ENCODE measurements around the gene OGN. TPM values are rescaled to one million over a fixed set of nuclear protein-coding genes. Genes with fewer than 3 reads are reported as not detected.

Gene OGN
- total RNA-seq, 1 experiment from 2014 or later, result not detected

DNA sequence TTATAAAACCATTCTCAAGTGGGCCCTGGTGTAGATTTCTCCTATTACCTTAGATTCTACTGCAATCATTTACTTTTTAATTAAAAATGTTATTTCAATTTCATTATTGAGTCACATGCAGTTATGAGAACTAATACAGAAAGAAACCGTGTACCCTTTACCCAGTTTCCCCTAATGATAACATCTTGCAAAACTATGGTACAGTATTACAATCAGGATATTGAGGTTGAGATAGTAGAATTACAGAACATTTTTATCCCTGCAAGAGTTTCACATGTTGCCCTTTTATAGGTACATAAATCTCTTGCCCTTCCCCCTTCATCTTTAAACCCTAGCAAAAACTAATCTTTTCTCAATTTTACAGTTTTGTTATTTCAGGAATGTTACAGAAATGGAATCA lies 30.9 kb upstream of the OGN start:
- TF ChIP-seq CTCF (IDR thresholded peaks at IDR 0.05; ENCODE audit: insufficient read depth in 1 of 2, low read depth in 1 of 2, low read length in 1 of 2, severe bottlenecking in 1 of 2, unreplicated experiment in 1 of 2), result no peak
- H3K27ac Mint-ChIP-seq (ENCODE audit: unreplicated experiment), result no peak overlapping the region
- no peaks in the 10 kb centered on the region for H3K9me3 ChIP-seq
- H3K27me3 Mint-ChIP-seq (ENCODE audit: insufficient read depth, unreplicated experiment), result no peaks in the 10 kb centered on the region
- H3K4me3 Mint-ChIP-seq (ENCODE audit: unreplicated experiment), result no peak overlapping the region
- H3K9me3 Mint-ChIP-seq (ENCODE audit: unreplicated experiment), result no peaks in the 10 kb centered on the region
- ChIA-PET POLR2A (no interaction called here), CTCF (no interaction called here)
- H3K4me3 ChIP-seq (ENCODE audit: low read depth, low read length), result no peak overlapping the region
- H3K4me1 Mint-ChIP-seq (ENCODE audit: low read depth, unreplicated experiment), result no peaks in the 10 kb centered on the region
- H3K36me3 ChIP-seq (ENCODE audit: control insufficient read depth, insufficient read depth, low read length), result no peaks in the 10 kb centered on the region
- no peaks in the 10 kb centered on the region; the same call in 1 of the 2 replicates for H3K4me1 ChIP-seq
- intact Hi-C loops (cut with micrococcal nuclease; ENCODE audit: unreplicated experiment), result no loop called here
- no peak for DNase-seq
- H3K36me3 Mint-ChIP-seq (ENCODE audit: insufficient read depth, unreplicated experiment), result no peaks in the 10 kb centered on the region
- H3K27me3 ChIP-seq (replicated peaks; ENCODE audit: control insufficient read depth, insufficient read depth, low read length), result no peaks in the 10 kb centered on the region
- no TSS peak for BruUV-seq (replicated peaks)

DNA sequence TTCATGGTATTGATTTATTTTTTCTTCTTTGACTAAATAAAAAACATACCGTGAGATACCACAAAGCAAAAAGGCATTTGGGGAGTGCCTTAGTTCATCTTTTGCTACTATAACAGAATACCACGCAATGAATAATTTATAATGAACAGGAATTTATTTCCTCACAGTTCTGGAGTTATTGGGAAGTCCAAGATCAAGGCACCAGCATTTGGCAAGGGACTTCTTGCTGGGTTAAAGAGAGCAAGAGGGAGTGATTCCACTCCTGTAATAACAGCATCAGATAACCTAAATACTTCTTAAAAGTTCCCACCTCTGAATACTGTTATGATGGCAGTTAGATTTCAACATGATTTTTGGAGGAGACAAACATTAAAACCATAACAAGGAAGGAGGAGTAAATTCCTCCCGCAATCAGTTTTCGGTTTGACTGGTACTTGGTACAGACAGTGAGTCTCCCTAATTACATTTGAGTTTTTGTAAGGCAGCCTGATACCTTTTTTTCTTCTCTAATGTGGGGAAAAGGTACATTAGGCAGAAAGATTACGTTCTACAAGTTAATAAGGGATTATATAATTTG lies 28.7 kb upstream of the OGN start:
- no peak for DNase-seq
- no peaks in the 10 kb centered on the region for H3K36me3 Mint-ChIP-seq (ENCODE audit: insufficient read depth, unreplicated experiment)
- no peak for TF ChIP-seq CTCF (IDR thresholded peaks at IDR 0.05; ENCODE audit: insufficient read depth in 1 of 2, low read depth in 1 of 2, low read length in 1 of 2, severe bottlenecking in 1 of 2, unreplicated experiment in 1 of 2)
- H3K27me3 ChIP-seq (replicated peaks; ENCODE audit: control insufficient read depth, insufficient read depth, low read length), result no peaks in the 10 kb centered on the region
- no peaks in the 10 kb centered on the region; the same call in 1 of the 2 replicates for H3K4me1 ChIP-seq
- H3K9me3 ChIP-seq, result no peaks in the 10 kb centered on the region
- no peak overlapping the region for H3K27ac Mint-ChIP-seq (ENCODE audit: unreplicated experiment)
- BruUV-seq (replicated peaks), result no TSS peak
- H3K4me3 Mint-ChIP-seq (ENCODE audit: unreplicated experiment), result no peak overlapping the region
- H3K36me3 ChIP-seq (ENCODE audit: control insufficient read depth, insufficient read depth, low read length), result no peaks in the 10 kb centered on the region
- no peaks in the 10 kb centered on the region for H3K9me3 Mint-ChIP-seq (ENCODE audit: unreplicated experiment)
- H3K27me3 Mint-ChIP-seq (ENCODE audit: insufficient read depth, unreplicated experiment), result no peaks in the 10 kb centered on the region
- CTCF ChIA-PET, result no interaction called here
- POLR2A ChIA-PET, result no interaction called here
- no peaks in the 10 kb centered on the region for H3K4me1 Mint-ChIP-seq (ENCODE audit: low read depth, unreplicated experiment)
- intact Hi-C loops (cut with micrococcal nuclease; ENCODE audit: unreplicated experiment), result no loop called here
- H3K4me3 ChIP-seq (ENCODE audit: low read depth, low read length), result no peak overlapping the region

DNA sequence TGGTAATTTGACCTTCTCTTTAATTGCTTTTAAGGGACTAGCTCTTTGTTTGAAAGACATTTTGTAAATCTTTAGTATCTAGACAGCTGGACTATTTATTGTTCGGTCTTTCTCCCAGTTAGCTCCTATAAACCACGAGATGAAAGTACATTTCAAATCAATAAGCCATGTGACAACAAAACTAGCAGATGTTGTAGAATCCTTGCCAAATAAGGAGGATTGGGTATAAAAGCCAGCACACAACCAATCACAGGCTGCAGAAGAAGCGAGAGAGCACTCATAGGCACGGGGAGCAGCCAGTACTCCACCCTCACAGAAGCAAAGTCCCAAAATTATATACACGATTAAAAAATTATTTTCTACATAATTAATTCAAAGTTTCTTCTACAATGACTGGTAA lies 28.0 kb upstream of the OGN start:
- Mint-ChIP-seq H3K4me3 (ENCODE audit: unreplicated experiment) (no peak overlapping the region), H3K27ac (ENCODE audit: unreplicated experiment) (no peak overlapping the region), H3K36me3 (ENCODE audit: insufficient read depth, unreplicated experiment) (no peaks in the 10 kb centered on the region), H3K27me3 (ENCODE audit: insufficient read depth, unreplicated experiment) (no peaks in the 10 kb centered on the region), H3K4me1 (ENCODE audit: low read depth, unreplicated experiment) (no peaks in the 10 kb centered on the region), H3K9me3 (ENCODE audit: unreplicated experiment) (no peaks in the 10 kb centered on the region)
- Histone ChIP-seq H3K27me3 (replicated peaks; ENCODE audit: control insufficient read depth, insufficient read depth, low read length) (no peaks in the 10 kb centered on the region), H3K36me3 (ENCODE audit: control insufficient read depth, insufficient read depth, low read length) (no peaks in the 10 kb centered on the region), H3K4me1 (no peaks in the 10 kb centered on the region; the same call in 1 of the 2 replicates), H3K4me3 (ENCODE audit: low read depth, low read length) (no peak overlapping the region), H3K9me3 (no peaks in the 10 kb centered on the region)
- POLR2A ChIA-PET, result no interaction called here
- DNase-seq, result no peak
- intact Hi-C loops (cut with micrococcal nuclease; ENCODE audit: unreplicated experiment), result no loop called here
- BruUV-seq (replicated peaks), result no TSS peak
- CTCF ChIA-PET, result no interaction called here
- no peak for TF ChIP-seq CTCF (IDR thresholded peaks at IDR 0.05; ENCODE audit: insufficient read depth in 1 of 2, low read depth in 1 of 2, low read length in 1 of 2, severe bottlenecking in 1 of 2, unreplicated experiment in 1 of 2)

All from Caco-2 (cell line).